Stimulated activated naive CD8-positive, alpha-beta T cell treated with anti-CD3 and anti-CD28 coated beads, Interleukin-15, Interleukin-2, amounts not matched to agents 100 ng/mL and 50 ng/mL, for 24 hours (primary cell): ENCODE data around the gene MMEL1.
"Not testable (repeated sequence)": the region's sequence is repeated elsewhere in the genome, so short reads cannot be mapped to it uniquely, and the experiment has no call there.

ENCODE experiments used
- H3K27ac Mint-ChIP-seq: one replicate; pipeline ENCODE4 v1.8.0; 2021; ENCODE audit warnings: mild to moderate bottlenecking, mixed read lengths
- H3K27me3 Mint-ChIP-seq: one replicate; pipeline ENCODE4 v1.8.0; 2021; ENCODE audit warnings: mixed read lengths
- H3K36me3 Mint-ChIP-seq: one replicate; pipeline ENCODE4 v1.8.0; 2021; ENCODE audit warnings: low read depth, mixed read lengths
- H3K4me1 Mint-ChIP-seq: one replicate; pipeline ENCODE4 v1.8.0; 2021; ENCODE audit warnings: low read depth, mixed read lengths
- H3K4me3 Mint-ChIP-seq: one replicate; pipeline ENCODE4 v1.8.0; 2021; ENCODE audit warnings: mild to moderate bottlenecking, mixed read lengths
- H3K9me3 Mint-ChIP-seq: one replicate; pipeline ENCODE4 v1.8.0; 2021; ENCODE audit warnings: mixed read lengths

The MMEL1 gene

GRCh38 chr1:2632561-2633361 is at the start of gene MMEL1:
Gene MMEL1, minus strand, starts transcription at chr1:2633016. Its CDS starts 3,532 bp downstream, at chr1:2629484.
- Mint-ChIP-seq H3K4me1 (peaks cover 8% of the 10 kb centered on the region), H3K4me3 (no peak within 1 kb of the TSS), H3K9me3 (peaks cover 16% of the 10 kb centered on the region), H3K27ac (no peak within 1 kb of the TSS), H3K27me3 (peaks cover 18% of the 10 kb centered on the region), H3K36me3 (no peaks in the 10 kb centered on the region)

- not testable (repeated sequence) for H3K27me3 Mint-ChIP-seq, H3K27ac Mint-ChIP-seq, H3K36me3 Mint-ChIP-seq, H3K9me3 Mint-ChIP-seq, H3K4me1 Mint-ChIP-seq, H3K4me3 Mint-ChIP-seq
Observed at GRCh38 chr1:2676726-2677125, 43.9 kb upstream of the MMEL1 start.

- H3K4me3 Mint-ChIP-seq, H3K4me1 Mint-ChIP-seq, H3K27me3 Mint-ChIP-seq, H3K36me3 Mint-ChIP-seq, H3K27ac Mint-ChIP-seq, H3K9me3 Mint-ChIP-seq: not testable (repeated sequence)
Observed at GRCh38 chr1:2671656-2672055, 38.8 kb upstream of the MMEL1 start.

- H3K36me3 Mint-ChIP-seq, H3K27ac Mint-ChIP-seq, H3K4me1 Mint-ChIP-seq, H3K27me3 Mint-ChIP-seq, H3K4me3 Mint-ChIP-seq, H3K9me3 Mint-ChIP-seq: not testable (repeated sequence)
Observed at GRCh38 chr1:2659806-2660205, 27.0 kb upstream of the MMEL1 start.

- not testable (repeated sequence) for H3K27ac Mint-ChIP-seq, H3K4me3 Mint-ChIP-seq, H3K9me3 Mint-ChIP-seq, H3K4me1 Mint-ChIP-seq, H3K36me3 Mint-ChIP-seq
- H3K27me3 Mint-ChIP-seq, result peaks cover 28% of the 10 kb centered on the region
Observed at GRCh38 chr1:2657909-2658308, 25.1 kb upstream of the MMEL1 start.

GRCh38 chr1:2657124-2657523 is 24.3 kb upstream of the MMEL1 start:
- not testable (repeated sequence) for H3K36me3 Mint-ChIP-seq

GRCh38 chr1:2655598-2656434 is 23.0 kb upstream of the MMEL1 start:
- not testable (repeated sequence) for H3K4me3 Mint-ChIP-seq, H3K27ac Mint-ChIP-seq, H3K9me3 Mint-ChIP-seq, H3K4me1 Mint-ChIP-seq, H3K36me3 Mint-ChIP-seq
- H3K27me3 Mint-ChIP-seq, result peaks cover 38% of the 10 kb centered on the region

More at GRCh38 chr1:2657124-2657523, 24.3 kb upstream of the MMEL1 start:
- not testable (repeated sequence) for H3K9me3 Mint-ChIP-seq, H3K4me1 Mint-ChIP-seq, H3K27ac Mint-ChIP-seq, H3K4me3 Mint-ChIP-seq
- H3K27me3 Mint-ChIP-seq, result peaks cover 36% of the 10 kb centered on the region

GRCh38 chr1:2654443-2654948 is 21.7 kb upstream of the MMEL1 start:
- not testable (repeated sequence) for H3K36me3 Mint-ChIP-seq, H3K9me3 Mint-ChIP-seq, H3K27ac Mint-ChIP-seq, H3K4me3 Mint-ChIP-seq, H3K4me1 Mint-ChIP-seq
- peaks cover 38% of the 10 kb centered on the region for H3K27me3 Mint-ChIP-seq

GRCh38 chr1:2653741-2654442 is 21.1 kb upstream of the MMEL1 start:
- peaks cover 38% of the 10 kb centered on the region for H3K27me3 Mint-ChIP-seq
- not testable (repeated sequence) for H3K4me1 Mint-ChIP-seq, H3K27ac Mint-ChIP-seq, H3K9me3 Mint-ChIP-seq, H3K36me3 Mint-ChIP-seq, H3K4me3 Mint-ChIP-seq

- not testable (repeated sequence) for H3K4me3 Mint-ChIP-seq, H3K9me3 Mint-ChIP-seq, H3K36me3 Mint-ChIP-seq, H3K27ac Mint-ChIP-seq, H3K4me1 Mint-ChIP-seq
- H3K27me3 Mint-ChIP-seq, result peaks cover 38% of the 10 kb centered on the region
Observed at GRCh38 chr1:2652926-2653571, 20.2 kb upstream of the MMEL1 start.

GRCh38 chr1:2652152-2652925 is 19.5 kb upstream of the MMEL1 start:
- not testable (repeated sequence) for H3K4me1 Mint-ChIP-seq, H3K27ac Mint-ChIP-seq, H3K36me3 Mint-ChIP-seq, H3K9me3 Mint-ChIP-seq, H3K4me3 Mint-ChIP-seq
- peaks cover 38% of the 10 kb centered on the region for H3K27me3 Mint-ChIP-seq

- Mint-ChIP-seq H3K9me3 (peaks cover 10% of the 10 kb centered on the region), H3K36me3 (no peaks in the 10 kb centered on the region)
Observed at GRCh38 chr1:2650967-2651645, 18.3 kb upstream of the MMEL1 start.

GRCh38 chr1:2646837-2647236 is 14.0 kb upstream of the MMEL1 start:
- Mint-ChIP-seq H3K36me3 (no peaks in the 10 kb centered on the region), H3K4me1 (peaks cover 13% of the 10 kb centered on the region), H3K4me3 (no peak overlapping the region), H3K27ac (no peak overlapping the region), H3K9me3 (peaks cover 10% of the 10 kb centered on the region), H3K27me3 (no peaks in the 10 kb centered on the region)

More at GRCh38 chr1:2650967-2651645, 18.3 kb upstream of the MMEL1 start:
- Mint-ChIP-seq H3K4me1 (no peaks in the 10 kb centered on the region), H3K27ac (no peak overlapping the region), H3K27me3 (peaks cover 38% of the 10 kb centered on the region), H3K4me3 (no peak overlapping the region)

- Mint-ChIP-seq H3K27me3 (no peaks in the 10 kb centered on the region), H3K9me3 (peaks cover 10% of the 10 kb centered on the region), H3K4me3 (no peak overlapping the region), H3K36me3 (no peaks in the 10 kb centered on the region), H3K4me1 (peaks cover 13% of the 10 kb centered on the region), H3K27ac (no peak overlapping the region)
Observed at GRCh38 chr1:2645776-2646175, 13.0 kb upstream of the MMEL1 start.
